Endothelial cell of umbilical vein (primary cell): Measurements from ENCODE around the gene CFC1B.
"Not testable (repeated sequence)": the region's sequence is repeated elsewhere in the genome, so short reads cannot be mapped to it uniquely, and the experiment has no call there.

Experiments
- EZH2 ChIP-seq: IDR thresholded peaks from 2 replicates; pipeline ENCODE4 v1.6.1; 2012; ENCODE audit warnings: borderline replicate concordance, low read depth, mild to moderate bottlenecking, moderate library complexity, low read length, inconsistent platforms; ENCODE audit not compliant: severe bottlenecking
- FOS ChIP-seq: IDR thresholded peaks from 2 replicates; pipeline ENCODE4 v1.6.1; 2011; ENCODE audit warnings: mild to moderate bottlenecking, low read length, moderate library complexity, borderline replicate concordance; ENCODE audit not compliant: insufficient read depth
- POLR2A ChIP-seq: IDR thresholded peaks from 2 replicates; pipeline ENCODE4 v1.6.1; 2012; ENCODE audit warnings: low read depth, mild to moderate bottlenecking, control low read depth, low read length
- POLR2AphosphoS5 ChIP-seq: IDR thresholded peaks from 2 replicates; pipeline ENCODE4 v1.6.1; 2012; ENCODE audit warnings: low read depth, mild to moderate bottlenecking, control low read depth, low read length, moderate library complexity; ENCODE audit not compliant: insufficient read depth
- TF ChIP-seq, protein P1 (sequence below), 2 donors: IDR thresholded peaks; 1 replicate in 1 of 2; 2 replicates in 1 of 2; pipeline ENCODE4 v1.5.1; 2011; ENCODE audit warnings: low read length in 2 of 2, mild to moderate bottlenecking in 2 of 2, moderate library complexity in 2 of 2, control low read depth in 1 of 2, inconsistent platforms in 1 of 2, low read depth in 1 of 2; ENCODE audit not compliant: insufficient read depth in 1 of 2; ENCODE audit errors: extremely low read depth in 1 of 2
- TF ChIP-seq, protein P2 (sequence below): IDR thresholded peaks from 2 replicates; pipeline ENCODE4 v1.6.1; 2011; ENCODE audit not compliant: insufficient read depth, insufficient read length

DNA sequence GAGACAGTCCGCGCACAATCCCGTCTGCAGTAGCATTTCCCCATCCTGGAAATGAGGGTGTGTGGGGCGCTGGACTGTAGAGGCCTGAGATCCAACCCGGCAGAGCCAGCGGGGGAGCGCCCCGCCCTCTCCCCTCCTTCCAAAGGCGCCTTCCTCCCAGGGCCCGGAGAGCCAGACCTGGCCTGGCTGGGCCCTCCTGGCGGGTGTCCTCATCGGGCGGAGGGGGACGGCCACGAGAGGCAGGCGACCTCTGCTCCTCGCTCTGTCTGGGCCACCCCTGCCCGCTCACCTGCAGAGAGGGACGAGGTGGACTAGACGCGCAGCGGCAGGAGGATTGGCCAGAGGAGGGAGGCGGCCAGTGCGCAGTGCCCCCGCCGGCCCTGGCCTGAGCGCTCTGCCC is 28.5 kb downstream of the CFC1B start:
- TF ChIP-seq, protein P1, sequence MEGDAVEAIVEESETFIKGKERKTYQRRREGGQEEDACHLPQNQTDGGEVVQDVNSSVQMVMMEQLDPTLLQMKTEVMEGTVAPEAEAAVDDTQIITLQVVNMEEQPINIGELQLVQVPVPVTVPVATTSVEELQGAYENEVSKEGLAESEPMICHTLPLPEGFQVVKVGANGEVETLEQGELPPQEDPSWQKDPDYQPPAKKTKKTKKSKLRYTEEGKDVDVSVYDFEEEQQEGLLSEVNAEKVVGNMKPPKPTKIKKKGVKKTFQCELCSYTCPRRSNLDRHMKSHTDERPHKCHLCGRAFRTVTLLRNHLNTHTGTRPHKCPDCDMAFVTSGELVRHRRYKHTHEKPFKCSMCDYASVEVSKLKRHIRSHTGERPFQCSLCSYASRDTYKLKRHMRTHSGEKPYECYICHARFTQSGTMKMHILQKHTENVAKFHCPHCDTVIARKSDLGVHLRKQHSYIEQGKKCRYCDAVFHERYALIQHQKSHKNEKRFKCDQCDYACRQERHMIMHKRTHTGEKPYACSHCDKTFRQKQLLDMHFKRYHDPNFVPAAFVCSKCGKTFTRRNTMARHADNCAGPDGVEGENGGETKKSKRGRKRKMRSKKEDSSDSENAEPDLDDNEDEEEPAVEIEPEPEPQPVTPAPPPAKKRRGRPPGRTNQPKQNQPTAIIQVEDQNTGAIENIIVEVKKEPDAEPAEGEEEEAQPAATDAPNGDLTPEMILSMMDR (IDR thresholded peaks at IDR 0.05; ENCODE audit: extremely low read depth in 1 of 2, insufficient read depth in 1 of 2, low read depth in 1 of 2, low read length in 2 of 2), result not testable (repeated sequence)
- not testable (repeated sequence) for TF ChIP-seq POLR2A, FOS, EZH2, POLR2AphosphoS5
- TF ChIP-seq, protein P2, sequence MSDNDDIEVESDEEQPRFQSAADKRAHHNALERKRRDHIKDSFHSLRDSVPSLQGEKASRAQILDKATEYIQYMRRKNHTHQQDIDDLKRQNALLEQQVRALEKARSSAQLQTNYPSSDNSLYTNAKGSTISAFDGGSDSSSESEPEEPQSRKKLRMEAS, result not testable (repeated sequence)
